Activated CD4-positive, CD25-positive, alpha-beta regulatory T cell treated with anti-CD3 and anti-CD28 coated beads, Interleukin-2, amount 50 U/mL, for 24 hours (primary cell): ENCODE measurements around the gene SNAPC4.
"Not testable (repeated sequence)": the region's sequence is repeated elsewhere in the genome, so short reads cannot be mapped to it uniquely, and the experiment has no call there.

Source experiments
- ATAC-seq, 2 donors: fragments of 150-1000 bp; cut with Tn5 transposase; one replicate each; pipeline ENCODE4 v1.10.0; 2021; ENCODE audit warnings: mild to moderate bottlenecking in 1 of 2, moderate library complexity in 1 of 2

SNAPC4 gene

DNA sequence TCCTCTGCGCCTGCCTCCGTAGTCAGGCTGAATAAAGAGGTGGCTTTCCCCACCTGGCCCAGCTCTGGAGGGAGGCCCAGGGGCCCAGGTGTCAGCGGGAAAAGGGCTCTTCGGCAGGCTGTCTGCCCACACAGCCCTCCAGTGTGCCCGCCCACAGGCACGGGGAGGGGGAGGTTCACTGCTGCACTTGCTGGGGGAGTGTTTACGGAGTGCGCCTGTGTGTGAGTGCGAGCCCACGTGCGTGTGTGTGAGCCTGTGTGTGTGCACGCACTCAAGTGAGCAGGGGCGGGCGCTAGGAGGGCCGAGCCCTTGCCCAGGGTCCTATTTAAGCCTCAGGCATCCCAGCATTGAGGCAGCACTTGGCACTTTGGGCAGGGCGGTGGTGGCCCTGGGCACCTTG lies 47.3 kb downstream of the SNAPC4 start:
- ATAC-seq, result no peak

DNA sequence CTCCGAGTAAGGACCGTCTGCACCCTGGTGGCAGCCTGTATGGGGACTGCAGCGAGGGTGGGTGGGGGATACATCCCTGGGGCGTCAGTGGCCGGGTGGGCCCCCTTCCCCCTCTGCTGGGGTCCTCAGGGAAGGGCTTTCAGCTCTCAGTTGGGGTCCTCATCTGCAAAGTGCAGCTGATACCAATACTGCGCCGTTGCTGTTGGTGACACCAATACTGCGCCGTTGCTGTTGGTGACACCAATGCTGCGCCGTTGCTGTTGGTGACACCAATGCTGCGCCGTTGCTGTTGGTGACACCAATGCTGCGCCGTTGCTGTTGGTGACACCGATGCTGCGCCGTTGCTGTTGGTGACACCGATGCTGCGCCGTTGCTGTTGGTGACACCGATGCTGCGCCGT lies 48.1 kb downstream of the SNAPC4 start:
- ATAC-seq, result not testable (repeated sequence)

DNA sequence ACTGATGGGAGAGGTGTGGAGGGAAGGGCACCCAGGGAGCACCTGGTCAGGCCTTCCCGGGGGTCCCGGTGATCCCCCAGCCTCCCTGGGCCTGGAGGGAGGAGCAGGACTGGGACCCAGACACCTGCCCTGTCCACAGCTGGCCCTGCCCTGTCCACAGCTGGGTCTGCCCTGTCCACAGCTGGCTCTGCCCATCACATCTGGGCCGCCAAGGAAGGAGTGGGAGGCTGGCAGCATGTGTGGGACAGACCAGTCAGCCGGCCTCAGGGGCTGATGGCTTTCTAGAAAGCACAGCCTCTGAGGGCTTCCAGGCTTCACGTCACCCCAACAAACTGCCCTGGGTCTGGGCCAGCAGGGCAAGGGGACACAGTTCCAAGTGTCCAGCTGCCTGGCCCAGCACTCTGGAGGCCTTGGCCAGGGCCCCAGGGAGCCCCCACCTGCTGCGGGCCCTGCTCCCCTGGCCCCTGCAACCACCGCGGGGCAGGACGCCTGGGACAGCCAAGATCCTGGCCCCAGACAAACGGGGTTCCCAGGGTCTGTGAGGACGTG lies 48.6 kb downstream of the SNAPC4 start:
- ATAC-seq, result no peak
